Measurements from ENCODE around the gene SPP1.
"Not testable (repeated sequence)": the region's sequence is repeated elsewhere in the genome, so short reads cannot be mapped to it uniquely, and the experiment has no call there.

The SPP1 gene

GRCh38 chr4:87975466-87975865, at the start of gene SPP1:
Gene SPP1 (plus strand): TSS chr4:87975714. CDS start chr4:87976896, 1,182 bp downstream.
- no peak for DNase-seq

GRCh38 chr4:87926554-87927098, 48.9 kb upstream of the SPP1 start:
- no peak for DNase-seq

DNA sequence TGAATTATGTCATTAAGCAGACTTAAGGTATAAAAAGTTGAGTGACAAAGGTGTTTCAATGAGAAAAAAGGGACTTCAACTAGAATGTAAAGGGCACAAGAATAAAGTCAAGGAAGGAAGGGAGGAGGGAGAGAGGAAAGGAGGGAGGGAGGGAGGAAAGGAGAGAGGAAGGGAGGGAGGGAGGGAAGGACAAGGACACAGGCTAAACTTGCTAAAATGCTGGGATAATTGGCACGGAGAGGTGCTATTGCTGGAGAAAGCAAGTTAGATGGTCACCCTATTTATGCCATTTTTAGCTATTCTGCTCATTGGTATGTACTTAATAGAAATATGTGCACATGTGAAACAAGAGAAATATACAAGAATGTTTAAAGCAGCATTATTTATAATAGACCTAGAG, 44.9 kb upstream of the SPP1 start:
- no peak for DNase-seq

GRCh38 chr4:87931932-87932331, 43.6 kb upstream of the SPP1 start:
- DNase-seq, result no peak

GRCh38 chr4:87932718-87933141, 42.8 kb upstream of the SPP1 start:
- DNase-seq, result no peak

- DNase-seq, result no peak
Observed at GRCh38 chr4:87933337-87933736, 42.2 kb upstream of the SPP1 start.

DNA sequence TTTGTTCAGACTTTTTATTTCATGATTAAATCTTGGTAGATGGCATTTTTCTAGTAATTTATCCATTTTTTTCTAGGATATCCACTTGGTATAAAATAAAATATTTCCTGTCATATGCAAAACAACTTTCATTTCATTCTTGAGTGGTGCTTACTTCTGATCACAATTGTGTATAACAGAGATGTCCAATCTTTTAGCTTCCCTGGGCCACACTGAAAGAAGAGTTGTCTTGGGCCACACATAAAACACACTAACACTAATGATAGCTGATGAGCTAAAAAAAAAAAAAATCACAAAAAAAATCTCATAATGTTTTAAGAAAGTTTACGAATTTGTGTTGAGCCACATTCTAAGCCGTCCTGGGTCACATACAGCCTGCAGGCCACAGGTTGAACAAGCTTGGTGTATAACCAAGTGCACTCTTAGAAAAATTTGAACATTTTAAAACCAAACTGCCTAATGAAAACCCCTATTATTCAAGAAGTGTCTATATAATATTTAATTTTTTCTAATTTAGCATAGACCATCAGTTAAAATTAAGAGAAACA, 41.3 kb upstream of the SPP1 start:
- no peak for DNase-seq

DNA sequence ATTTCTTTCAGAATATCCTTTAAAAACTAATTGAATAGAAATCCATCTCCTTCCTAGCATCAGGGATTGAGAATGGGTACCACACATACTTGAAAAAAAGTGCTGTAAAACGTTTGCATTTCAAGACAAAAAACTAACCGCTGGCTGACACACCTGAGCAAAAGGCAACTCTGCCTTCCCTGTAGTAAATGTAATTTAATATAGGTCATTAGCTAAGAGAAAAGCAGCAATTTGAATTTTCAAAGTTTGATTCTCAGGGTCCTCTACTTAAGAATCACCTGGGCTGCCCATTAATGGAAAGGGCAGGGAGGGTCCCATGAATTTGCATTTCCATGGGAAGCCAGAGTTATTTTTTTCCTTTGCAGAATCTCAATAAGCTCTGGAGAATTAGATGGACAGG, 40.5 kb upstream of the SPP1 start:
- no peak for DNase-seq

GRCh38 chr4:87935954-87936353, 39.6 kb upstream of the SPP1 start:
- DNase-seq, result not testable (repeated sequence)

GRCh38 chr4:87937523-87937922, 38.0 kb upstream of the SPP1 start:
- no peak for DNase-seq

GRCh38 chr4:87938746-87939145, 36.8 kb upstream of the SPP1 start:
- DNase-seq, result no peak

DNA sequence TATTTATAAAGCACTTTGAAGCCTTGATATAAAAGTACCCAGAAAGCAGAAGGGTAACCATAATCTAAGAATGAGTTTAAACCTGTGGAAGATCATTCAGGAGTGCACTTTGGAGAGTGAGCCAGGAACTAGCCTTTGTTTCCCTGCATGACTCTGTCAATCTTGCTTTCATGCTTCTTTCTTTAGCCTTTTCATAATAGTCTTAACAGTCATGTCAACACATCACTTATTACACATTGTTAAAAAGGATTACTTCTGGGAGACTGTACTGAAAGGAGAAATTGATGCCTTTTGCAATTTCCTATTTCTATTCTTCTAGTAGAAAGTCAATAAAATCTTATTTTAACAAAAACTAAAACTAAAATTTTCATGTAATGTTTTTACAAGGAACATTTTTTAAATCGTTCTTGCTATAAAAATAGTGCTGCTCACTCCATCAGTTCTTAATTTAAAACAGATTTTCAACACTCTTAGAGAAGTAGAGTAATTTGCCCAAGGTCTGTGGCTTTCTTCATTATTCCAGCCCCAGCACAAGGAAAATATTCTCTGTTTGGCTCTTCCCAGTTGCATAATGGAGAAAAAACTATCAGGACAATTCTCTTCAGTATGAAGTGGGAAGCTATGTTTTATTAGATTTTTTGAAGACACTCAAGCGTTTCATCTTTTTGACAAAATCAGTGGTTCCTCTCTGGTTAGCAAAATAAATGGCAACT, 35.4 kb upstream of the SPP1 start:
- DNase-seq, result no peak

DNA sequence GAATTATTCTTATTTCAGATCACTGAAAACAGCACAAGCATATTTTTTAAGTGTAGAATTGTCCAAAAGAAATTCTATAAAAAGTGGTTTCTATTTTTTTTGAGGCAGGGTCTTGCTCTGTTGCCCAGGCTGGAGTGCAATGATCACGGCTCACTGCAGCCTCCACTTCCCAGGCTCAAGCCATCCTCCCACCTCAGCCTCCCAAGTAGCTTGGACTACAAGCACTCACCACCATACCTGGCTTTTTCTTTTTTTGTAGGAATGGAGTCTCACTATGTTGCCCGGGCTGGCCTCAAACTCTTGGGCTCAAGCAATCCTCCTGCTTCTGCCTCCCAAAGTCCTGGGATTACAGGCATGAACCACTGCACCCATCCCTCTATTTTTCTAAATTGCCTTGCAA, 34.7 kb upstream of the SPP1 start:
- not testable (repeated sequence) for DNase-seq

DNA sequence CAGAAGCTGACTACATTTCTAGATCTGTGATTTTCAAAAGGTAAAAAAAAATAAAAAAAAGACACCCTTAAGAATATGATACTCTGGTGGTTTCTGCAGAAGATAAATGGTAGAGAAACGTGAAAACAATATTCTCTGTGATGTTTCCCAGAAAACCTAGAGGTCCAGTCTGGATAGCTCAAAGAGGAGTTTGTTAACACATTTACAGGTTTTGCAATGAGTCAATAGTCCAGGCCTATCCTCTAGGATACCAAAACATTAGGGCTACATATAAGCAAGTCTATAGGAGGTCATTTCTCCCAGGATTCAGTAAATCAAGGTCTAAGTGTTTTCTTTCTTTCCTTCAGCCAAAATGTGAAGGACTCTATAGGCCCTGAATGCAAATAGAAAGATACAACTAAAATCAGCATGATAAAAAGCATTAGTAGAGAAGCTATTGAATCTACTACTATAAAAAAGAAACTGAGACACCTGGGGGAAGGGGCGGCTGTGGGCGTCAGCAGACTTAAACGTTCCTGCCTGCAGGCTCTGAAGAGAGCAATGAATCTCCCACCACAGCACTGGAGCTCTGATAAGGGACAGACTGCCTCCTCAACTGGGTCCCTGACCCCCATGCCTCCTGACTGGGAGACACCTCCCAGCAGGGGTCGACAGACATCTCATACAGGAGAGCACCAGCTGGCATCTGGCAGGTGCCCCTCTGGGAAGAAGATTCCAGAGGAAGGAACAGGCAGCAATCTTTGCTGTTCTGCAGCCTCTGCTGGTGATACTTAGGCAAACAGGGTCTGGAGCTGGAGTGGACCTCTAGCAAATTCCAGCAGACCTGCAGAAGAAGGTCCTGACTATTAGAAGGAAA, 33.7 kb upstream of the SPP1 start:
- DNase-seq, result no peak

- DNase-seq, result no peak
Observed at GRCh38 chr4:87943660-87944149, 31.8 kb upstream of the SPP1 start.

- DNase-seq, result no peak
Observed at GRCh38 chr4:87944967-87945366, 30.5 kb upstream of the SPP1 start.

DNA sequence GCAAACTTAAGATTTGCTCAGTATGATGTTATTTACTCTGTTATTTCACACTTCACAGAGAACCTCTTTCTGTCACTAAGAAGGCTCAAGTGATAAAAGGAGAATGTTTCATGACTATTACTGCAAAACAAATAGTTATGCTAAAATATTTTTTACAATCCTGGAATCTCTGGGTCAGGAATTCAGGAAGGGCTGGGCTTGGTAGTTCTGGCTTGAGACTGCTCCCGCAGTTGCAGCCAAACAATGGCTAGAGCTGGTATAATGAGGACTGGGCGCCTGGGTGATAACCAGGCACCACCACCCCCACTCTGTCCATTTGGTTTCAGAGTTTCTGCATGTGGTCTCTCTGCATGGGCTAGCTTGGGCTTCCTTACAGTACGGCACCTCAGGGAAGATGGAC, 28.7 kb upstream of the SPP1 start:
- no peak for DNase-seq

DNA sequence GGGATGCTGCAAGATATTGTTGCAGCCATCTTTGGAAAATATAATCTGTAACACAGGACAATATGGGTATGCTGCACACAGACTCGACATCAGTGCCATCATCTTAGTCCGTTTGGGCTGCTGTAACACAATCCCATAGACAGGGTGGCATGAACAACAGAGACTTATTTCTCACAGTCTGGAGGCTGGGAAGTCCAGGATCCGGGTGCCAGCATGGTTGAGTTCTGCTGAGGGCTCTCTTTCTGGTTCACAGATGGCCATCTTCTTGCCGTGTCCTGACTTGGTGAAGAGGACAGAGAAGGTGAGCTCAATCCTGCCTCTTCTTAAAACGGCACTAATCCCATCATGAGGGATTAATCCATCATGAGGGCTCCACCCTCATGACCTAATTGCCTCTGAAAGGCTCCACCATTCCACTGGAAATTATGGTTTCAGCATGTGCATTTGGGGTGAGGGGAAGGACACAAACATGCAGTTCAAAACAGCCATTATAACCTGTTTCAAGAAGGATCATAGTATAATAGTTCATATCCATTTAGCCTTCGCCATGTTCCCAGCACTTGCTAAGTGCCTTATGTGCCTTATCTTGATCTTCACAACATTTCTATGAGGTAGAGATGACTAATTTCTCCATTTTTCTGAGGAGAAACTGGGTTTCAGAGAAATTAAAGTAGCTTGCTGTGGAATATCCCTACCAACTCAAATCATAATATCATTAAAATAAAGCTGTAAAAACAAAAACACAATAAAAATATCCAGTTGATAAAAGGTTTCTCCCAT, 27.9 kb upstream of the SPP1 start:
- DNase-seq, result no peak

DNA sequence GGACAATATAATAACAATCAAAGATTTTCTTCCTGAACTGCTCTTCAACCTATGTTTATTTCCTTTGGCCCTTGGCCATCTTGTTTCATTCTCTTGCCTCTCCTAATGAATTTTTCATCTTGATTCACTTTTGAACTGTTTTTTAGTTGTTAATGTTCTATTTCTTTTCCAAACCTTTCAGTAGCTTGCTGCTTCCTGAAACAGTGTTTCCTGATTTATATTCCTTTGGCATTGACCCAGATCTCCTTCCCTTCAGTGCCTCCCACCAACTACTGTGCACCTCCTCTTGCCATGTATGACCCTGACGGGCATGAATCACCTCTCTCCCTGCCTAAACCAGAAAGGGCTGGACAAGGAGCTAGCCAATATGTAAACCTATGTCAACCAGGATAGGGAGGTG, 25.6 kb upstream of the SPP1 start:
- no peak for DNase-seq

GRCh38 chr4:87950493-87950892, 25.0 kb upstream of the SPP1 start:
- DNase-seq, result no peak

GRCh38 chr4:87950936-87951511, 24.5 kb upstream of the SPP1 start:
- no peak for DNase-seq

DNA sequence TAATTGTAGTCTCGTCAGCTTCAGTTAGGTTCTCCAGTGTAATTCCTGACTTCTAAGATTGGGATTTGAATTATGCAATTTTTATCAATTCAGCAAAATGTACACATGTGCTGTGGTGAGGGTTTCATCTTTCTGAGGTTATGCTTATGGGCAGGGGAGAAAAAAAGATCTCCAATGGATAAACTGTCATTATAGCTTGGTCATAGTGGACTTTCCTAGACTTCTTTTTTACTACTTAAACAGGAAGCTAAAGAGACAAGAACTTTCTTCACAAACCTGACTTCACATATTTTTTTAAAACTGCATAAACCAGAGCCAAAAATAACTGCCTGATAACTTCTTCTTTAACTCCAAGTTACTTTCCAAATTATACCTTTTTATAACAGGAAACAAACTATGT, 21.7 kb upstream of the SPP1 start:
- DNase-seq, result no peak

Data from activated effector memory CD4-positive, alpha-beta T cell treated with Interleukin-2 at 50 U/mL for 16 hours (primary cell).